HepG2 (cell line): Measurements from ENCODE around the gene ZDHHC24. TPM values are rescaled to one million over a fixed set of nuclear protein-coding genes. Genes with fewer than 3 reads are reported as not detected.

Experiments
- ATAD3A ChIP-seq: sonication (generic); formaldehyde crosslinking; IDR thresholded peaks from 2 replicates; pipeline ENCODE4 v1.4.0; 2020; ENCODE audit warnings: missing genetic modification reagents
- FOXO1 ChIP-seq: sonication (generic); formaldehyde crosslinking; IDR thresholded peaks from 2 replicates; pipeline ENCODE4 v1.4.0; 2020; ENCODE audit warnings: missing genetic modification reagents
- GLI4 ChIP-seq: sonication (generic); formaldehyde crosslinking; IDR thresholded peaks from 2 replicates; pipeline ENCODE4 v1.5.1; 2020; ENCODE audit warnings: missing genetic modification reagents, mild to moderate bottlenecking, moderate library complexity, borderline replicate concordance
- HMGXB3 ChIP-seq: sonication (generic); formaldehyde crosslinking; IDR thresholded peaks from 2 replicates; pipeline ENCODE4 v1.4.0; 2020; ENCODE audit warnings: missing genetic modification reagents, borderline replicate concordance
- PAF1 ChIP-seq: IDR thresholded peaks from 2 replicates; pipeline ENCODE4 v1.6.1; 2016; ENCODE audit warnings: missing genetic modification reagents, missing compliant biosample characterization
- PRDM15 ChIP-seq: sonication (generic); formaldehyde crosslinking; IDR thresholded peaks from 2 replicates; pipeline ENCODE4 v1.4.0; 2020; ENCODE audit warnings: missing genetic modification reagents
- RBM39 ChIP-seq: fragments of 200-400 bp; formaldehyde crosslinking; IDR thresholded peaks from one replicate; pipeline ENCODE4 v1.6.1; 2018; ENCODE audit warnings: antibody characterized with exemption, mild to moderate bottlenecking, low read depth, low read length; ENCODE audit not compliant: poor library complexity, severe bottlenecking
- RFXAP ChIP-seq: sonication (generic); formaldehyde crosslinking; IDR thresholded peaks from 2 replicates; pipeline ENCODE4 v1.4.0; 2020; ENCODE audit warnings: missing genetic modification reagents, borderline replicate concordance
- TGIF2 ChIP-seq: IDR thresholded peaks from 2 replicates; pipeline ENCODE4 v1.6.1; 2016; ENCODE audit warnings: control low read depth, missing compliant biosample characterization
- ZFP41 ChIP-seq: sonication (generic); formaldehyde crosslinking; IDR thresholded peaks from 2 replicates; pipeline ENCODE4 v1.4.0; 2020; ENCODE audit warnings: mild to moderate bottlenecking, missing genetic modification reagents, borderline replicate concordance
- ZNF232 ChIP-seq: sonication (generic); formaldehyde crosslinking; IDR thresholded peaks from 2 replicates; pipeline ENCODE4 v1.4.0; 2020; ENCODE audit warnings: missing genetic modification reagents, borderline replicate concordance
- ZNF263 ChIP-seq: sonication (generic); formaldehyde crosslinking; IDR thresholded peaks from 2 replicates; pipeline ENCODE4 v1.4.0; 2020; ENCODE audit warnings: missing genetic modification reagents
- ZNF510 ChIP-seq: sonication (generic); formaldehyde crosslinking; IDR thresholded peaks from 2 replicates; pipeline ENCODE4 v1.4.0; 2020; ENCODE audit warnings: low read depth, mild to moderate bottlenecking, missing genetic modification reagents
- ZNF512 ChIP-seq: sonication (generic); formaldehyde crosslinking; IDR thresholded peaks from 2 replicates; pipeline ENCODE4 v1.4.0; 2020; ENCODE audit warnings: mild to moderate bottlenecking, missing genetic modification reagents
- ZNF564 ChIP-seq: sonication (generic); formaldehyde crosslinking; IDR thresholded peaks from 2 replicates; pipeline ENCODE4 v1.8.1; 2023; ENCODE audit warnings: mild to moderate bottlenecking, missing genetic modification reagents
- ZNF607 ChIP-seq: sonication (generic); formaldehyde crosslinking; IDR thresholded peaks from 2 replicates; pipeline ENCODE4 v1.5.1; 2020; ENCODE audit warnings: missing genetic modification reagents, mild to moderate bottlenecking, borderline replicate concordance
- ZNF713 ChIP-seq: sonication (generic); formaldehyde crosslinking; IDR thresholded peaks from 2 replicates; pipeline ENCODE4 v1.4.0; 2020; ENCODE audit warnings: mild to moderate bottlenecking, missing genetic modification reagents
- ZNF775 ChIP-seq: sonication (generic); formaldehyde crosslinking; IDR thresholded peaks from 2 replicates; pipeline ENCODE4 v1.4.0; 2020; ENCODE audit warnings: missing genetic modification reagents, mild to moderate bottlenecking, moderate library complexity, borderline replicate concordance
- ZNF780A ChIP-seq: sonication (generic); formaldehyde crosslinking; IDR thresholded peaks from 2 replicates; pipeline ENCODE4 v1.8.0; 2022; ENCODE audit warnings: mild to moderate bottlenecking, missing genetic modification reagents, moderate library complexity
- polyA plus RNA-seq, 8 experiments: library from polyadenylated mRNA; depleted of rRNA in 3 of 8; stranded (reverse) in 7 of 8; unstranded in 1 of 8; fragments of >200 nt; fragmentation: Illumina TruSeq in 4 of 8; extraction: Trizol in 4 of 8; gene quantifications; 2 replicates each; pipeline versions ENCODE4 v1.2.1 to v1.2.3, GENCODE V29; 2011 to 2016; ENCODE audit warnings: low read depth in 4 of 8, missing spikeins in 1 of 8, mixed read lengths in 1 of 8; ENCODE audit not compliant: insufficient read depth in 1 of 8
- total RNA-seq, 5 experiments: library from RNA; depleted of rRNA; stranded (reverse); fragments of >200 nt; fragmentation: Illumina TruSeq; extraction: Trizol; gene quantifications; 2 replicates each; pipeline ENCODE4 v1.2.3, GENCODE V29; 2016; ENCODE audit warnings: low read depth in 1 of 5

ZDHHC24 gene
- total and polyA plus RNA-seq, 2 of the 13 experiments (the other 11 are each of a cell fraction or from before 2014, with no cell fraction given): 4.3 TPM

- TF ChIP-seq ZNF607 (CRISPR knock-in tag) (no peak; the same call in 1 of the 2 replicates), ZNF775 (CRISPR knock-in tag) (no peak), ZNF263 (CRISPR knock-in tag) (peak; percentile 92), ZFP41 (CRISPR knock-in tag) (no peak), ZNF512 (CRISPR knock-in tag) (no peak), ATAD3A (CRISPR knock-in tag) (no peak), ZNF564 (no peak), GLI4 (CRISPR knock-in tag) (0 out of 2 replicates have a peak, but pooled peaks have one; percentile 24), RBM39 (peak; percentile 75), PAF1 (CRISPR knock-in tag) (no peak), PRDM15 (CRISPR knock-in tag) (peak; percentile 58; the same call in 1 of the 2 replicates), HMGXB3 (no peak), ZNF780A (CRISPR knock-in tag) (no peak), RFXAP (no peak), TGIF2 (CRISPR knock-in tag) (no peak; the same call in 1 of the 2 replicates), ZNF232 (CRISPR knock-in tag) (0 out of 2 replicates have a peak, but pooled peaks have one; percentile 23), FOXO1 (no peak), ZNF510 (CRISPR knock-in tag) (no peak), ZNF713 (CRISPR knock-in tag) (no peak)
Observed at GRCh38 chr11:66545701-66546367, at the start of gene ZDHHC24 (continued).
